Stimulated activated CD8-positive, alpha-beta memory T cell treated with anti-CD3 and anti-CD28 coated beads, Interleukin-12 subunit alpha, Interleukin-12 subunit beta, amount 100 ng/mL, for 24 hours (primary cell): ENCODE results near the gene APH1B.

Experiments used
- DNase-seq: peaks from one replicate; pipeline ENCODE4 v3.0.0-alpha.2; 2020; ENCODE audit errors: extremely low read depth

The APH1B gene

GRCh38 chr15:63252292-63252691 lies 25.1 kb upstream of the APH1B start:
- DNase-seq: no peak

GRCh38 chr15:63254991-63255390 lies 22.4 kb upstream of the APH1B start:
- no peak for DNase-seq

GRCh38 chr15:63255489-63255990 lies 21.9 kb upstream of the APH1B start:
- no peak for DNase-seq

- DNase-seq: no peak
Observed at GRCh38 chr15:63256433-63257274, 20.8 kb upstream of the APH1B start.

DNA sequence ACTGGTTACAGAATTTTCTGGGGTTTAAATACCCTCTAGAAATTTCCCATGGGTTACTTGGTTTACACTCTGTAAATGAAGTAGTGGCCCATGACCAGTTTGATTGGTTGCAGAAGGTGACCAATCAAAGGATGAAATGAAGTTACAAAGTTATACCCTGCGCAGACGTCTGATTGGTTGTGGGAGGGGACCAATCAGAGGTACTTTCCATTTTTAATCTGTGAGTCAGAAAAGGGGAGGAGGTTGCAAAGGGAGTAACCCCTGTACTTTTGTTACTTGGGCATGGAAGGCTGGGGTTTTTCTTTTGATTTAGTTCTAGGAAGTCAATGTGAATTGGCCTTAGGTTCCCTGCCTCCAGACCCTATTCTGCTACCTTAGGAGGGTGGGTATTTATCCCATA lies 18.7 kb upstream of the APH1B start:
- no peak for DNase-seq

DNA sequence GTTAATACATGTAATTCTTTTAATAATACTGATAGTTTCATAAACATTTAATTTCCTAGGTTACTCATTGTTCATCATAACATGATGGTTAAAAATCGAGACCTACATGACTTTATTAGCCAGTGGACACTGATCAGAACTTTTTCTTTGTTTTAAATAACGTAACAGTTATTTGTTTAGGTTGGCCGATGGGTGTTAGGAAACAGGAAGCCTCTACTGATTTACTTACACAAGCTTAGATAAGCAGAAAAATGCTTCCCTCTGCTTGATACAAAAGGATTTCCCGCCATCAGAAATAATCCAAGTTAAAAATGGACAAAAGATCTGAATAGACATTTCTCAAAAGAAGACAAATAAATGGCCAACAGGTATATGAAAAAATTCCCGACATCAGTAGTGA lies 16.6 kb upstream of the APH1B start:
- no peak for DNase-seq

DNA sequence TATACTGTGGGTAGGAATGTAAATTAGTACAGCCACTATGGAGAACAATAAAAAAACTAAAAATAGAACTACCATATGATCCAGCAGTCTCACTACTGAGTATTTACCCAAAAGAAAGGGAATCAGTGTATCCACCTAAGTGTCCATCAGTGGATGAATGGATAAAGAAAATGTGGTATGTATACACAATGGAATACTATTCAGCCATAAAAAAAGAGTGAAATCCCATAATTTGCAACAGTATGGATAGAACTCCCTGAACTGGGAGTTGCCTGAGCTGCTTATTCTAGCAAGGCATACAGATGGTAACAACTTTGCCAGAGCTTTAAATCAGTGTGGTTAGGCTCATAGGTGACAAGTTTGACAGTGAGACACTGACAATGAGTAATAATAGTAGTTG lies 16.1 kb upstream of the APH1B start:
- no peak for DNase-seq

DNA sequence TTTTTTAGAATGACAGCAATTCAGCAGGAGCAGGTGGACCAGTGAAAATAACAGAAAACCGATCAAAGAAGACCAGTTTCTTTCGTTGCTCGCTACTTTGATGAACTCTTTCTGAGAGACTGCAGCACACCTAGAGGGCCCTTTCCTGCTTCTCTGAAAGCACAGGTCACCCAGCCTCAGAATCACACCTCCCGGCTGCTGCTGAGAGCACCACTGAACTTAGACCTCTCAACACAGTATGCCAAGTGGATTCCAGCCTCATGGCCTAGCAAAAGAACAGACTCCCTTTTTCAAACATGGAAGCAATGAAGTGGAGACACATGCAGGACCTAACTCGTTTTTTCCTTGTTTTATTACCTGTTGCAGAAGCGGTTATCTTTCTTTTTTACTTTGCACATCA lies 13.9 kb upstream of the APH1B start:
- no peak for DNase-seq

- no peak for DNase-seq
Observed at GRCh38 chr15:63264688-63265293, 12.6 kb upstream of the APH1B start.

DNA sequence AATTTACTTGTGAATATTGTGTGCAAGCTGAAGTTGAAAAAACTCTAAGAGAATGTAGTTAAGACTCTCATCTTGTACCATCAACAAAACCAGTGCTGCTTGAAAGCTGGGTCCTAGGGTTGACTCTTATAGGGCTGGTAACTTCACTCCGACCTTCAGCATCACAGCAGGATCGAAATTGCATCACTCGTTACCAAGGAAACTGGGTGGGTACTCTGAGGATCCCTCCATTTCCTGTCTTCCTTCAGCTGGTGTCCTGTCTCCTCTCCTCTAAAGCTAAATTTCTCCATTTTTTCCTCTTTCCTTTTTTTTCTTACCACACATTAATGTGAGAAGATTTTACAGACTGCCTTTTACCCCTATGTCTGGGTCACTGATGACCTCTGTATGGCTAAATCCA lies 3.0 kb upstream of the APH1B start:
- DNase-seq: no peak

DNA sequence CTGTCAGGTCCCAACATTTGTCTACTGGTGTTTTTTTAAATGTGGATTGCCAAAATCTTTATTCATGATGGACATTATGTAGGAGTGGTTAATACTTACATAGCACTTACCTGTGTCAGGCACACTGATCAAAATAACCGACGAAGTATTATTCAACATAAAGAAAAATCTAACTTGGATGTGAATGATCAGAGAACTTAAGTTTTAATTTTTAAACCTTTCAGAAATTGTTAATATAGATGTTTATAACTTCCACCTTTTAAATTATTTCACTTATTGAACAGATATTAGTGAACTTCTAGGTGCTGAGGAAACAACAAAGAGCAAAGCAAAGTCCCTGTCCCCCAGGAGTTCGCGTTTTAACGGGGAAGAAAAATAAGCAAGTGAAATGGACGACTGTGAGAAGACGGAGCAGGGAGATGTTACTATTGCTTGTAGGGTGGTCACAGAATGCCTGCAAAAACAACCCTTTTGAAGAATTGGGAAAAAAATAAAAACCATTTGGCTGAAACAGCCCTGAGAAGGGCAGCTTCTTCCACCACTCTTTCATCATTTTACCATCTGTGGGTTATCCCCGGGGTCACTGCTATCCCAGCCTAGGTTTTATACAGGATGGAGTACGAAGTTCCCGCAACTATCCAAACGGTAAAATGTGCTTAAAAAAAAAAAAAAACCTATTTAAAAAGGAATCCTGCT lies 915 bp upstream of the APH1B start:
- DNase-seq: no peak

DNA sequence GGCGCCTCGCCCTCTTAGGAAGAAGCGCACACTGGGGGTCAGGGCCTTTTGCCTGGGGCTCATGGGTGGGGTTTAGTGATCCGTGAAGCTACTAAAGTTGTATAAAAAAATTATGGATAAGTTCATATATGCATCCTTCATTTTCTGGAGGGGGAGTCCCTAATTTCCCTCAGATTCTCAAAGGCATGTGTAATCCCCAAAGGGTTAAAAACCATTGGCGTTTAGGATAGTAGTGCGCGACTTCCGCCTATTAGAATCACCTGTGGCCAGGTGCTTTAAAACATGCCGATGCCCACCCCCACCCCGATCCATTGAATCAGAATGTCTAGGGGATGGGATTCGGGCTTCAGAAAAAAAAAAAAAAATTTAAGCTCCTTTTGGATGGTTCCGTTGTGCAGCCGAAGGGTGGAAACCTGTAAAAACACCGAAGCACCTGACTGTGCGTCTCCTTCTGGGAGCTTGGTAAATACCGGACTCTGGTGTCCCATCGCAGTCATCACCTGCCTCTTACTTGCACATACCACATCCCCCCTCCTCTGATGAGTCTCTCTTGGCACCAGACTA lies 570 bp downstream of the APH1B start:
- no peak for DNase-seq

DNA sequence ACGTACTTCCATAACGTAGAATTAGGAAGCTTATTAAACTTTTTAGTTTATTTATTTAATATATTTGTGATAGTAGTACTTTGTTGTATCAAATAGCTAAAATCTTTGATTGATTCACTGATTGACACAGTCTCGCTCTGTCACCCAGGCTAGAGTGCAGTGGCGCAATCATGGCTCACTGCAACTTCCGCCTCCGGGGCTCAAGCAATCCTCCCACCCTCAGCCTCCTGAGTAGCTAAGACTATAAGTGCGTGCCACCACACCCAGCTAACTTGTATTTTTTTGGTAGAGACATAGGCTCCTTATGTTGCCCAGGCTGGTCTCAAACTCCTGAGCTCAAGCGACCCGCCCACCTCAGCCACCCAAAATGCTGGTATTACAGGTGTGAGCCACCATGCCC lies 5.7 kb downstream of the APH1B start:
- no peak for DNase-seq

- DNase-seq: no peak
Observed at GRCh38 chr15:63284335-63284734, 6.9 kb downstream of the APH1B start.

GRCh38 chr15:63287109-63287508 lies 9.7 kb downstream of the APH1B start:
- DNase-seq: no peak

DNA sequence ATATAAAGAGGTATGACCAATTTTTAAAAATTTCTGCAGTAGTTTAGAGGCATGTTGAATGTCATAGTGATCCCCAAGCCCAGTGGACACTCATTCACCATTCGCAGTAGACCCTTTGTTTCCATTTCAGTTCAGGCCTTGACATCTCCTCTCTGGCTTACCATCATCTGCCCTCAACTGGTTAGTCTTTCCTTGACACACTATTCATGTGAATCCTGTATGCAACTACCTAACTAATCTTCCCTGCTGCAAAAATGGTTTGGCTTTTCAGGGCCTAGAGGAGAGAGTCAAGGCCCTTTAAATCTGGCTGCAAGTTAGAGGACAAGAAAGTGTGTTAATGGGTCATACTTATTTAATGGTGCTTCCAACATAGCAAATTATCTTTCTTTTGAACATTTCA lies 10.9 kb downstream of the APH1B start:
- no peak for DNase-seq

DNA sequence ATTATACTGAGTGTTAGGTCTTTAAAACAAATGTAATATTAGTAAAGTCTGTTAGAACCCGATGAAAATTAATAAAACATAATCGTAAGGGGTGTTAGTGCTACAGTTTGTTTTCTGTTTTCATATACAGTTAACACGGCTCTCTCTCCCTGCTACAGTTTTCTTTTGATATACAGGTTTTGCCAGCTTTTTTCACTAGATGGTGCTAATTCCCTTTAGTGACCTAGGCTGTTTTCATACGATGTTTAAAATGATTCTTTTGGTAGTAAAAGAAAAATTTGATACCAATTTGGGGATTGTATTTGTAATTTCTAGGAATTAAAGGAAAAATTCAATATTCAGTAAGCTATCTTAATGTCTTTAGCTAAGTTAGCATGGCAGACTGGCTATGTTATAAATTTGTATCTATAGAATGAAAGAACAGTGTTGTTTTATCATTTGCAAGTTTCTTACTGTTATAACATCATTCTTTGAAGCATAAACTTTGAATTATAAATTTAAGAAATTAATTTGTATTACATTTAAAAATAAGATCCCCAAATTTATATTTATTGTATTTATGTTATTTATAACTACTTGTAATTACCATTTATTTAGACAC lies 11.5 kb downstream of the APH1B start:
- DNase-seq: no peak

GRCh38 chr15:63291507-63291906 lies 14.1 kb downstream of the APH1B start:
- no peak for DNase-seq

DNA sequence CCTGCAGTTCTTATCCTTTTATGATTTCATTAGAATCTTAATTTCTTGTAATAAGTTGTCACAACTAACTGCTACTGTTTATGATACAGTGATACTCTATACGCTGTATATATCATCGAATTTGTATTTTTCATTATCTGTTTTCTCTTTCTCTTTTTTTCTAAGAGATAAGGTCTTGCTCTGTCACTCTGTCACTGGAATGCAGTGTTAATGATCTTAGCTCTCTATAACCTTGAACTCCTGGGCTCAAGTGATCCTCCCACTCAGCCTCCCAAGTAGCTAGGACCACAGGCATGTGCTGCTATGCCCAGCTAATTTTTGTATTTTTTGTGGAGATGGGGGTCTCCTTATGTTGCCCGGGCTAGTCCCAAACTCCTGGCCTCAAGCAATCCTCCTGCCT lies 14.8 kb downstream of the APH1B start:
- DNase-seq: no peak

- no peak for DNase-seq
Observed at GRCh38 chr15:63292771-63293170, 15.4 kb downstream of the APH1B start.

- no peak for DNase-seq
Observed at GRCh38 chr15:63294359-63294758, 17.0 kb downstream of the APH1B start.

GRCh38 chr15:63295341-63295740 lies 17.9 kb downstream of the APH1B start:
- no peak for DNase-seq
